Pancreas (tissue), 10 donors: Measurements from ENCODE around the gene HS6ST2. TPM values are rescaled to one million over a fixed set of nuclear protein-coding genes. Genes with fewer than 3 reads are reported as not detected.
"Not testable (repeated sequence)": the region's sequence is repeated elsewhere in the genome, so short reads cannot be mapped to it uniquely, and the experiment has no call there.

Source experiments
- ATAC-seq, 4 donors: fragments of 200-7000 bp; cut with Tn5 transposase; one replicate each; pipeline versions ENCODE4 v1.8.0 to v1.9.1; 2020; ENCODE audit warnings: mild to moderate bottlenecking in 4 of 4, moderate library complexity in 4 of 4
- DNase-seq, 6 donors: peaks; one replicate each; pipeline ENCODE4 v3.0.0-alpha.2; 2020
- FAIRE-seq: peaks from 2 replicates; lab custom pipeline; 2012; peaks lifted over from hg19 to GRCh38; lab: Jason Lieb, UNC
- H3K27ac ChIP-seq, 4 donors: fragments of 200-600 bp; sonication (generic); 1 replicate in 3 of 4; 2 replicates in 1 of 4; pipeline versions ENCODE4 v1.5.0 to v1.8.0; 2020
- H3K27me3 ChIP-seq, 4 donors: fragments of 200-600 bp; one replicate each; pipeline ENCODE4 v1.8.0; 2021
- H3K36me3 ChIP-seq, 3 donors: fragments of 200-600 bp; sonication (generic) in 1 of 3; one replicate each; pipeline versions ENCODE4 v1.5.0 to v1.8.0; 2020 to 2021
- H3K4me1 ChIP-seq, 3 donors: fragments of 200-600 bp; one replicate each; pipeline ENCODE4 v1.8.0; 2021
- H3K4me3 ChIP-seq, 4 donors: fragments of 200-600 bp; sonication (generic) in 2 of 4; one replicate each; pipeline versions ENCODE4 v1.5.0 to v1.8.0; 2020 to 2021
- H3K9me3 ChIP-seq, 4 donors: fragments of 200-600 bp; one replicate each; pipeline ENCODE4 v1.8.0; 2021
- WGBS, 2 donors: extraction: QIAGEN DNeasy Blood & Tissue Kit; methylation state at CpG; one replicate each; pipeline ENCODE4 v1.1.7; 2013; 5-methylcytosine and 5-hydroxymethylcytosine counted together
- intact Hi-C, 3 donors: fragments of 100-400 bp; cut with DNase I; formaldehyde crosslinking; loops; one replicate each; pipeline versions ENCODE4 v1.11.1 to v1.14.2; 2022
- polyA plus RNA-seq, 2 donors: library from polyadenylated mRNA; stranded (reverse); fragments of 200-250 nt; gene quantifications; one replicate each; pipeline ENCODE4 v1.2.3, GENCODE V29; 2013
- total RNA-seq, 6 donors: library from RNA; stranded (reverse); fragmentation: NEBNext Ultra II Directional in 4 of 6; extraction: Animal tissue kit (Norgen Biotek cat#: 25700) in 4 of 6; gene quantifications; one replicate each; pipeline versions ENCODE4 v1.2.1 to v1.2.4, GENCODE V29; 2021 to 2023
- TF ChIP-seq, protein P1 (sequence below), 4 donors: fragments of 200-600 bp; sonication (generic) in 3 of 4; IDR thresholded peaks; one replicate each; pipeline versions ENCODE4 v1.5.0 to v1.8.0; 2021; ENCODE audit warnings: antibody characterized with exemption in 4 of 4
- donor health status: healthy with polysubstance abuse.
- donor health status: DM: no; HTN: no; CAD: no; lungs with moderate emphysema.
- donor health status: DM: no; HTN: no; CAD: no.
- donor health status: control.
- donor health status: control.
- donor health status: Bipolar disorder and iron deficiency.
- donor health status: DM: yes; HTN: yes; CAD: no.
- donor health status: DM: no; HTN: no; CAD: no.
- donor health status: DM: no; HTN: no; CAD: no.
- donor health status: DM: yes; HTN: yes; CAD: no.

Gene HS6ST2
- total and polyA plus RNA-seq, 8 donors, result 0.72 to 5.9 (median 3.4) TPM

DNA sequence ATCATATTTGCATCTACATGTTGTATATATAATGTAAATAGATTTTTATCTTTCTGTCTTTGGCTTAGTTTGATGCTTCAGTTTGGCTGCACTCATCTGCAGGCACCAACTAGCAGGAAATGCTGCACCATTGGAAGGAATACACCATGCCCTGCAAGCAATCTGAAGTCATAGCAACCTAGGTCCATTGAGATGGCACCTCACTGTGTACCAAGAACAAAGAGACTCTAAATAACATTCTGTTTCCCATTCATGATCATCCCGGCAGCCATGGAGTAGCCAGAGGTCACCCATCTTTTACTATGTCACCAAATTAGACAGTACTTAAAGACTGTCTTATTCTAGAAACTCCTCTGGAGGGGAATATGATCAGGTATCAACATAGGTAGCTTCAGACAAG is 40.8 kb upstream of the HS6ST2 start:
- intact Hi-C loops, result no loop called here
- no peaks in the 10 kb centered on the region for H3K4me1 ChIP-seq
- no peaks in the 10 kb centered on the region for H3K36me3 ChIP-seq
- no peak overlapping the region for H3K4me3 ChIP-seq
- TF ChIP-seq, protein P1, sequence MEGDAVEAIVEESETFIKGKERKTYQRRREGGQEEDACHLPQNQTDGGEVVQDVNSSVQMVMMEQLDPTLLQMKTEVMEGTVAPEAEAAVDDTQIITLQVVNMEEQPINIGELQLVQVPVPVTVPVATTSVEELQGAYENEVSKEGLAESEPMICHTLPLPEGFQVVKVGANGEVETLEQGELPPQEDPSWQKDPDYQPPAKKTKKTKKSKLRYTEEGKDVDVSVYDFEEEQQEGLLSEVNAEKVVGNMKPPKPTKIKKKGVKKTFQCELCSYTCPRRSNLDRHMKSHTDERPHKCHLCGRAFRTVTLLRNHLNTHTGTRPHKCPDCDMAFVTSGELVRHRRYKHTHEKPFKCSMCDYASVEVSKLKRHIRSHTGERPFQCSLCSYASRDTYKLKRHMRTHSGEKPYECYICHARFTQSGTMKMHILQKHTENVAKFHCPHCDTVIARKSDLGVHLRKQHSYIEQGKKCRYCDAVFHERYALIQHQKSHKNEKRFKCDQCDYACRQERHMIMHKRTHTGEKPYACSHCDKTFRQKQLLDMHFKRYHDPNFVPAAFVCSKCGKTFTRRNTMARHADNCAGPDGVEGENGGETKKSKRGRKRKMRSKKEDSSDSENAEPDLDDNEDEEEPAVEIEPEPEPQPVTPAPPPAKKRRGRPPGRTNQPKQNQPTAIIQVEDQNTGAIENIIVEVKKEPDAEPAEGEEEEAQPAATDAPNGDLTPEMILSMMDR (IDR thresholded peaks at IDR 0.05), result no peak
- ATAC-seq, result no peak
- no peaks in the 10 kb centered on the region for H3K9me3 ChIP-seq
- 70 to 78% methylated on average over 1 of the region's 1 CpG for WGBS, 2 donors
- FAIRE-seq, result no peak
- DNase-seq, result no peak
- no peak overlapping the region for H3K27ac ChIP-seq
- peaks cover 0 to 4% (median 2%) of the 10 kb centered on the region in 4 donors for H3K27me3 ChIP-seq

DNA sequence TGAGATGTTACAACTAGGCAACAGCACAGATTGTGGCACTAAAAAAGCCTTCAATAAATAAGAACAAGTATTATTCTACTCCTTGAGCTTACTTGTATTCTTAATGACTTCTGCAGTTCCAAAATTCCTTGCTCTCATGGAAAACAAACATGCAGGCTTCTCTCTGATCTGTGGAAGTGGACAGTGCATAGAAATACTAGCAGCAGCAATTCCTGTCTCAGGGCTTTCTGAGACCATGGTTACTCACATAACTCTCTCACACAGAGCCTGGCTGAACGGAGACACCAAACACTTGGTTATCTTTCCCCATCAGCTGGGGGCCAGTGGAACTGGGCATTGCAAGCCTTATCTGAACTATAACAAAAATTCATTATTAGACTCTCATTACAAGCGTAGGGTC is 32.4 kb upstream of the HS6ST2 start:
- FAIRE-seq (no peak), DNase-seq (no peak), ATAC-seq (no peak)
- TF ChIP-seq, protein P1 (IDR thresholded peaks at IDR 0.05), result no peak
- Histone ChIP-seq H3K4me3 (no peak overlapping the region), H3K27me3 (peaks cover 0 to 21% (median 2%) of the 10 kb centered on the region in 4 donors), H3K4me1 (no peaks in the 10 kb centered on the region), H3K36me3 (no peaks in the 10 kb centered on the region), H3K27ac (no peak overlapping the region), H3K9me3 (no peaks in the 10 kb centered on the region)
- intact Hi-C loops, result no loop called here
- WGBS, 2 donors, result 63 to 77% methylated on average over 2 of the region's 2 CpGs

DNA sequence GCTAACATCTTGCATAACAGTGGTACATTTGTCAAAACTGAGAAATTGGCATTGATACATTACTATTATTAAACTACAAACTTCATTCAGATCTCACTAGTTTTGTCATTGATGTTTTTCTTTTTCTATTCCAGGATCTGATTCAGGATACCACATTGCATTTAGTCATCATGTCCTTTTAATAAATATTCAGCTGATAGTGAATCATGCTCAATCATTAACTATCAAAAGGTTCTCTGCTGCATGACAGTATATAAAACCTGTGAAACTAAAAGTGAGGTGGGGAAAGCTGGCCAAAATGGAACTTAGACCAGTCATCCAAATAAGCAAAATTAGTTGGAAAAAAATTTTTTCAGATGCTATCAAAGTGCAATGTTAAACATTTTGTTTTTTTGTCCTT is 28.1 kb upstream of the HS6ST2 start:
- H3K9me3 ChIP-seq, result no peaks in the 10 kb centered on the region
- FAIRE-seq (peak; percentile 9), ATAC-seq (no peak), DNase-seq (no peak)
- TF ChIP-seq, protein P1 (IDR thresholded peaks at IDR 0.05), result no peak
- no peaks in the 10 kb centered on the region for H3K4me1 ChIP-seq
- intact Hi-C loops, result no loop called here
- peaks cover 0 to 20% (median 0%) of the 10 kb centered on the region in 4 donors for H3K27me3 ChIP-seq
- no peaks in the 10 kb centered on the region for H3K36me3 ChIP-seq
- no peak overlapping the region for H3K27ac ChIP-seq
- no peak overlapping the region for H3K4me3 ChIP-seq

DNA sequence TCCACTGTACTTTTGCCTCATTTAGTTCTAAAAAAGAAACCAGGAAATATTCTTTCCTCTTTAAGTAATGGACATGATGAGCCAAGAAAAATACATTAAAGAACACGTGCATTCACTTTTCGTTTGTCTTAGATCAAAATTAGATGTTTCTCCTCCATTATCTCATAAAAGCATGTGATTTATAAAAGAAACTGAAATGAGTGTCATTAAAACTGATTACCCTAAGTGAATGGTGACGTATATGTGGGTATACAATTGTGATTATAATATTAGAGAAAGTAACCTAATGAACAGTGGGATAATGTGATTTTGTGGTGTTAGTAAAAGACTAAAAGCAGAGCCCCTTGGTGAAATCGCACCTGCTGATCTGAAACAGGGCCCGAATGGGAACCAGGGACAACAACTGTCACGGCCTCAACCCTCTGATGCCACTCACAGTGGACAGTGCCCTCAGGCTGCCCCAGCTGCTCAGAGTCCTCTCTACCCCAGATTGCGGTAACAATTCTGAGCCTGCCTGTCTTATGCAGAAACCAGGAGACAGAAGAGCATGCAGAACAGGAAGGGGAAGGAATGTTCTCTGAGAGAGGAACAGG is 25.7 kb upstream of the HS6ST2 start:
- intact Hi-C loops, result no loop called here
- no peaks in the 10 kb centered on the region for H3K9me3 ChIP-seq
- no peak overlapping the region for H3K4me3 ChIP-seq
- DNase-seq (no peak), FAIRE-seq (no peak), ATAC-seq (no peak)
- H3K36me3 ChIP-seq, result no peaks in the 10 kb centered on the region
- no peak overlapping the region for H3K27ac ChIP-seq
- TF ChIP-seq, protein P1 (IDR thresholded peaks at IDR 0.05), result no peak
- H3K4me1 ChIP-seq, result no peaks in the 10 kb centered on the region
- peaks cover 0 to 17% (median 0%) of the 10 kb centered on the region in 4 donors for H3K27me3 ChIP-seq
- WGBS, 2 donors, result 57 to 68% methylated on average over 7 of the region's 7 CpGs

DNA sequence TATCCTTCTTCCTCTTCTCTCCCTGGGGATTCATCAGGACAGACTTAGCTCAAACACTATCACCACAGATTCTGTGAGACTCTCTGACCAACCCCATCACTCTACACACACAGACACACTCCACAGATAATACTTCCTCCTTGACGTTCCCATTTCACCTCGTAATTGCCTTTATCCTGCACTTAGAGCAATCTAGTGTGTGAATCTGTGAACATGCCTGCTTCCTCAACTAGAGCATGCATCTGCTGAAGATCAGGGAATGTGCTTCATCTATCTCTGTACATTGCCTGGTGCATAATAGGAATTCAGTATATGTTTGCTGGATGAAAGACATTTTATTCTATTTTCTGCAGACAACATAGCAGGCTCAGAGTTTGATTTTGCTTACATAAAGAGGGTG is 25.1 kb upstream of the HS6ST2 start:
- Histone ChIP-seq H3K27ac (no peak overlapping the region), H3K4me3 (no peak overlapping the region), H3K36me3 (no peaks in the 10 kb centered on the region), H3K27me3 (peaks cover 0 to 17% (median 0%) of the 10 kb centered on the region in 4 donors), H3K4me1 (no peaks in the 10 kb centered on the region), H3K9me3 (no peaks in the 10 kb centered on the region)
- WGBS, 2 donors, result 29 to 30% methylated on average over 2 of the region's 2 CpGs
- FAIRE-seq (no peak), ATAC-seq (no peak), DNase-seq (no peak)
- TF ChIP-seq, protein P1 (IDR thresholded peaks at IDR 0.05), result no peak
- intact Hi-C loops, result no loop called here

DNA sequence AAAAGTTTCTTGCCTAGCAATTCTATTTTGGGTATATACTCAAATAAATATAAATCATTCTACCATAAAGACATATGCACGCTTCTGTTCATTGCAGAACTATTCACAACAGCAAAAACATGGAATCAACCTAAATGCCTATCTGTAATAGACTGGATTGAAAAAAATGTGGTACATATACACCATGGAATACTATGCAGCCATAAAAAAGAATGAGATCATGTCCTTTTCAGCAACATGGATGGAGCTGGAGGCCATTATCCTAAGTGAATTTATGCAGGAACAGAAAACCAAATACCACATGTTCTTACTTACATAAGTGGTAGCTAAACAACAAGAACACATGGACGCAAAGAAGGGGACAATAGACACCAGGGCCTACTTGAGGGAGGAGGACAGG is 21.6 kb upstream of the HS6ST2 start:
- DNase-seq, H3K27ac ChIP-seq, ATAC-seq, intact Hi-C loops, H3K27me3 ChIP-seq, H3K4me1 ChIP-seq, H3K36me3 ChIP-seq, H3K4me3 ChIP-seq, H3K9me3 ChIP-seq, FAIRE-seq: not testable (repeated sequence)
- WGBS, 2 donors, result 90 to 96% methylated on average over 2 of the region's 2 CpGs
